Upper lobe of left lung (tissue), 6 donors: ENCODE results near the gene CBFA2T3. TPM values are rescaled to one million over a fixed set of nuclear protein-coding genes. Genes with fewer than 3 reads are reported as not detected.
A peak's percentile ranks its signal among the peaks of the same experiment; 100 is the strongest.

Source experiments
- ATAC-seq, 2 donors: fragments of 200-7000 bp; cut with Tn5 transposase; one replicate each; pipeline ENCODE4 v1.9.1; 2022; ENCODE audit warnings: mild to moderate bottlenecking in 2 of 2, moderate library complexity in 2 of 2; ENCODE audit not compliant: low FRiP score in 2 of 2
- DNase-seq, 2 donors: peaks; one replicate each; pipeline ENCODE4 v3.0.0-alpha.2; 2019 to 2020
- H3K27ac ChIP-seq, 4 donors: fragments of 200-600 bp; sonication (generic); one replicate each; pipeline ENCODE4 v1.5.1; 2016 to 2019
- H3K27me3 ChIP-seq, 4 donors: fragments of 200-600 bp; sonication (generic); one replicate each; pipeline ENCODE4 v1.5.1; 2017 to 2019
- H3K36me3 ChIP-seq, 4 donors: fragments of 200-600 bp; sonication (generic); one replicate each; pipeline ENCODE4 v1.5.1; 2016 to 2019
- H3K4me1 ChIP-seq, 4 donors: fragments of 200-600 bp; sonication (generic); one replicate each; pipeline ENCODE4 v1.5.1; 2018 to 2019
- H3K4me3 ChIP-seq, 4 donors: fragments of 200-600 bp; sonication (generic); one replicate each; pipeline ENCODE4 v1.5.1; 2017 to 2019; ENCODE audit warnings: mild to moderate bottlenecking in 2 of 4, moderate library complexity in 1 of 4
- H3K9me3 ChIP-seq, 4 donors: fragments of 200-600 bp; sonication (generic); one replicate each; pipeline ENCODE4 v1.5.1; 2018 to 2019
- CTCF ChIP-seq, 6 experiments: fragments of 450-650 bp in 4 of 6; fragments of 200-600 bp in 2 of 6; sonication (generic) in 2 of 6; IDR thresholded peaks; one replicate each; pipeline ENCODE4 v1.5.1; 2016 to 2019; ENCODE audit warnings: antibody characterized with exemption in 6 of 6
- EP300 ChIP-seq, 4 donors: sonication (generic); formaldehyde crosslinking; IDR thresholded peaks; one replicate each; pipeline ENCODE4 v1.5.1; 2017; ENCODE audit warnings: antibody characterized with exemption in 4 of 4, control low read depth in 2 of 4
- POLR2A ChIP-seq, 4 donors: fragments of 450-650 bp; IDR thresholded peaks; one replicate each; pipeline ENCODE4 v1.5.1; 2016 to 2017; ENCODE audit warnings: antibody characterized with exemption in 4 of 4, mild to moderate bottlenecking in 2 of 4
- POLR2AphosphoS5 ChIP-seq, 2 donors: sonication (generic); formaldehyde crosslinking; IDR thresholded peaks; one replicate each; pipeline ENCODE4 v1.5.1; 2017; ENCODE audit warnings: antibody characterized with exemption in 2 of 2
- WGBS, 2 donors: methylation state at CpG; one replicate each; pipeline ENCODE4 v1.1.5; 2017 to 2018; 5-methylcytosine and 5-hydroxymethylcytosine counted together
- total RNA-seq, 6 donors: library from RNA; depleted of rRNA in 4 of 6; stranded (reverse); fragments of >200 nt in 4 of 6; gene quantifications; one replicate each; pipeline versions ENCODE4 v1.1.0 to v1.2.1, GENCODE V29; 2016 to 2021
- donor health status: DM: no; HTN: no; CAD: no; lungs with moderate emphysema.
- donor health status: DM: no; HTN: yes; CAD: no; lungs with severe emphysema.

Gene CBFA2T3
- total RNA-seq, 6 donors from 2014 or later, result 2.7 to 33.5 (median 15.2) TPM

- H3K27me3 ChIP-seq, result no peaks in the 10 kb centered on the region
- ATAC-seq (no peak), DNase-seq (peak in 1 of 2 donors; percentile 48)
- H3K36me3 ChIP-seq, result no peaks in the 10 kb centered on the region
- H3K27ac ChIP-seq, result no peak overlapping the region
- H3K4me3 ChIP-seq, result no peak overlapping the region
- 79 to 84% methylated on average over 8 to 18 of the region's 19 CpGs for WGBS, 2 donors
- TF ChIP-seq POLR2A (IDR thresholded peaks at IDR 0.05) (no peak), CTCF (IDR thresholded peaks at IDR 0.05) (no peak), EP300 (IDR thresholded peaks at IDR 0.05) (no peak), POLR2AphosphoS5 (IDR thresholded peaks at IDR 0.05) (no peak)
- peaks cover 24 to 40% (median 30%) of the 10 kb centered on the region in 4 donors for H3K4me1 ChIP-seq
- no peaks in the 10 kb centered on the region for H3K9me3 ChIP-seq
Measured at GRCh38 chr16:88917915-88918627, 58.9 kb downstream of the CBFA2T3 start.

- DNase-seq, result peak in 1 of 2 donors; percentile 37
- WGBS, 2 donors, result 78 to 82% methylated on average over 26 to 28 of the region's 30 CpGs
- H3K9me3 ChIP-seq, result no peaks in the 10 kb centered on the region
- no peaks in the 10 kb centered on the region for H3K27me3 ChIP-seq
- ATAC-seq, result no peak
- no peaks in the 10 kb centered on the region for H3K36me3 ChIP-seq
- no peak overlapping the region for H3K4me3 ChIP-seq
- H3K27ac ChIP-seq, result no peak overlapping the region
- H3K4me1 ChIP-seq, result peaks cover 23 to 33% (median 25%) of the 10 kb centered on the region in 4 donors
- no peak for TF ChIP-seq POLR2AphosphoS5 (IDR thresholded peaks at IDR 0.05)
- no peak for TF ChIP-seq POLR2A (IDR thresholded peaks at IDR 0.05)
- no peak for TF ChIP-seq EP300 (IDR thresholded peaks at IDR 0.05)
- no peak for TF ChIP-seq CTCF (IDR thresholded peaks at IDR 0.05)
Measured at GRCh38 chr16:88917146-88917914, 59.7 kb downstream of the CBFA2T3 start.

GRCh38 chr16:88915639-88916327 lies 61.2 kb downstream of the CBFA2T3 start:
- H3K27ac ChIP-seq, result no peak overlapping the region
- WGBS, 2 donors, result 85 to 87% methylated on average over 20 to 22 of the region's 30 CpGs
- H3K4me1 ChIP-seq, result peaks cover 11 to 26% (median 16%) of the 10 kb centered on the region in 4 donors
- H3K9me3 ChIP-seq, result no peaks in the 10 kb centered on the region
- no peak overlapping the region for H3K4me3 ChIP-seq
- no peak for TF ChIP-seq POLR2AphosphoS5 (IDR thresholded peaks at IDR 0.05)
- no peak for TF ChIP-seq EP300 (IDR thresholded peaks at IDR 0.05)
- no peak for TF ChIP-seq CTCF (IDR thresholded peaks at IDR 0.05)
- no peak for TF ChIP-seq POLR2A (IDR thresholded peaks at IDR 0.05)
- DNase-seq (peak in 1 of 2 donors; percentile 52), ATAC-seq (no peak)
- H3K27me3 ChIP-seq, result no peaks in the 10 kb centered on the region
- no peaks in the 10 kb centered on the region for H3K36me3 ChIP-seq

- no peaks in the 10 kb centered on the region for H3K27me3 ChIP-seq
- peak in 1 of 2 donors; percentile 55 for ATAC-seq
- H3K27ac ChIP-seq, result peak overlapping the region in 3 of 4 donors; percentile 26 to 49 (median 30)
- H3K9me3 ChIP-seq, result no peaks in the 10 kb centered on the region
- H3K4me3 ChIP-seq, result no peak overlapping the region
- no peak for TF ChIP-seq POLR2A (IDR thresholded peaks at IDR 0.05)
- TF ChIP-seq CTCF (IDR thresholded peaks at IDR 0.05), result no peak
- TF ChIP-seq EP300 (IDR thresholded peaks at IDR 0.05), result no peak
- no peak for TF ChIP-seq POLR2AphosphoS5 (IDR thresholded peaks at IDR 0.05)
- 61 to 70% methylated on average over 2 to 10 of the region's 20 CpGs for WGBS, 2 donors
- H3K4me1 ChIP-seq, result peaks cover 1 to 16% (median 13%) of the 10 kb centered on the region in 4 donors
- H3K36me3 ChIP-seq, result no peaks in the 10 kb centered on the region
- peak in 1 of 2 donors; percentile 66 for DNase-seq
Measured at GRCh38 chr16:88914750-88915368, 62.1 kb downstream of the CBFA2T3 start.
